Astrocyte of the cerebellum (primary cell): ENCODE data around the gene FOLR3.
"Not testable (repeated sequence)": the region's sequence is repeated elsewhere in the genome, so short reads cannot be mapped to it uniquely, and the experiment has no call there.

ENCODE experiments used
- DNase-seq: peaks from one replicate; pipeline ENCODE4 v3.0.0-alpha.2; 2011; ENCODE audit warnings: low read depth
- H3K4me3 ChIP-seq: 2 replicates; pipeline ENCODE4 v1.5.1; 2011; ENCODE audit warnings: mild to moderate bottlenecking, low read depth, low read length, moderate library complexity
- in situ Hi-C: cut with HindIII; loops from 2 replicates; pipeline ENCODE4 v1.10.0; 2017; ENCODE audit warnings: low sequenced_read_pairs
- TF ChIP-seq, protein P1 (sequence below): IDR thresholded peaks from 2 replicates; pipeline ENCODE4 v1.5.1; 2012; ENCODE audit warnings: low read length, low read depth, moderate library complexity, mild to moderate bottlenecking; ENCODE audit errors: missing control alignments

Gene FOLR3

DNA sequence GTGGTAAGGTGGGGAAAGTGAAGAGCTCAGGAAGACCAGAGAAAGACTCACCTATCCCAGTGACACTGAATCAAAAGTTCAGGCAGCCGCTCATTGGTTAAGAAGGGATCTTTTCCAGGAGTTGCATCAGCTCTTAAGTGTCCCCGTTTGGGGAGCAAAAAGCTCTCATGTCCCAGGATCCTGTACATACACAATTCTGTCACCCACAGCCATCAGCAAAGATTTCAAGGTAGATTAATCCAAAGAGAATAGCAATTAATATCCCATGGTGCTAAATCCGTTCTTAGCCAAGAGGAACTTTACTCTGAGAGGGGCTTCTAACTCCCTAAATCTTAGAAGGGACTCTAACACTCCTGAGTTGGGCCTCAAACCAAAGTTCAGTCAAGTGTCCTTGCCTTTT, 19.3 kb downstream of the FOLR3 start:
- TF ChIP-seq, protein P1, sequence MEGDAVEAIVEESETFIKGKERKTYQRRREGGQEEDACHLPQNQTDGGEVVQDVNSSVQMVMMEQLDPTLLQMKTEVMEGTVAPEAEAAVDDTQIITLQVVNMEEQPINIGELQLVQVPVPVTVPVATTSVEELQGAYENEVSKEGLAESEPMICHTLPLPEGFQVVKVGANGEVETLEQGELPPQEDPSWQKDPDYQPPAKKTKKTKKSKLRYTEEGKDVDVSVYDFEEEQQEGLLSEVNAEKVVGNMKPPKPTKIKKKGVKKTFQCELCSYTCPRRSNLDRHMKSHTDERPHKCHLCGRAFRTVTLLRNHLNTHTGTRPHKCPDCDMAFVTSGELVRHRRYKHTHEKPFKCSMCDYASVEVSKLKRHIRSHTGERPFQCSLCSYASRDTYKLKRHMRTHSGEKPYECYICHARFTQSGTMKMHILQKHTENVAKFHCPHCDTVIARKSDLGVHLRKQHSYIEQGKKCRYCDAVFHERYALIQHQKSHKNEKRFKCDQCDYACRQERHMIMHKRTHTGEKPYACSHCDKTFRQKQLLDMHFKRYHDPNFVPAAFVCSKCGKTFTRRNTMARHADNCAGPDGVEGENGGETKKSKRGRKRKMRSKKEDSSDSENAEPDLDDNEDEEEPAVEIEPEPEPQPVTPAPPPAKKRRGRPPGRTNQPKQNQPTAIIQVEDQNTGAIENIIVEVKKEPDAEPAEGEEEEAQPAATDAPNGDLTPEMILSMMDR = no peak
- in situ Hi-C loops = no loop called here
- H3K4me3 ChIP-seq = no peak overlapping the region
- no peak for DNase-seq

DNA sequence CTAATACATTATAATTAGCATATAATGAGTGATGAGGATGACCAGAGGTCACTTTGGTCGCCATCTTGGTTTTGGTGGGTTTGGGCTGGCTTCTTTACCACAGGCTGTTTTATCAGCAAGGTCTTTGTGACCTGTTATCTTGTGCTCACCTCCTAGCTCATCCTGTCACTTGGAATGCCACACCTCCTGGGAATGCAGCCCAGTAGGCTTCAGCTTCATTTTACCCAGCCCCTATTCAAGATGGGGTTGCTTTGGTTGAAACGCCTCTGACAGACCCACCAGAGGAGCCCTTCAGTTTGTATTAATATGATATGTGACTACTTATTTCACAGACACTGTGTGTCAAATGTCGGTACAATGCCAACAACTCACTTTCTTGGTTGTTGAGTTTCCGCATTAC, 20.2 kb downstream of the FOLR3 start:
- in situ Hi-C loops = no loop called here
- no peak overlapping the region for H3K4me3 ChIP-seq
- no peak for DNase-seq
- TF ChIP-seq, protein P1 = no peak

DNA sequence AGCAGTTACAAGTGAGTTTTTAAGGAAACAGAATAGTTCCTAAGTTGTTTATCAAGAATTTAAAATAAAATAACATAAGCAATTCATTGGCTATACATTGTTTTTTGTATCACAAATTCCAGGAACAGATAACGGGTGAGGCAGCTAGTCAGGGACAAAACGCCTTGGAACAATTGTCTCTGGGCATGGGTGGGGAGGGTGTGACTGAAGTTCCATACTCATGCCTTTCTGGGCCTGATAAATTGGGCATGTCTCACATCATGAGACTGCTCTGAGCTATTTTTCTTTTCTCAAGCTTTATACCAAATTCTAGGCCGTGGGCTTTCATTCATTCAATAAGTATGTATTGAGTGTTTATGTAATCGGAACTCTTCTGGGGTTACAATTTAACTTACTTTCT, 21.6 kb downstream of the FOLR3 start:
- no peak overlapping the region for H3K4me3 ChIP-seq
- in situ Hi-C loops = no loop called here
- no peak for DNase-seq
- TF ChIP-seq, protein P1 = no peak

DNA sequence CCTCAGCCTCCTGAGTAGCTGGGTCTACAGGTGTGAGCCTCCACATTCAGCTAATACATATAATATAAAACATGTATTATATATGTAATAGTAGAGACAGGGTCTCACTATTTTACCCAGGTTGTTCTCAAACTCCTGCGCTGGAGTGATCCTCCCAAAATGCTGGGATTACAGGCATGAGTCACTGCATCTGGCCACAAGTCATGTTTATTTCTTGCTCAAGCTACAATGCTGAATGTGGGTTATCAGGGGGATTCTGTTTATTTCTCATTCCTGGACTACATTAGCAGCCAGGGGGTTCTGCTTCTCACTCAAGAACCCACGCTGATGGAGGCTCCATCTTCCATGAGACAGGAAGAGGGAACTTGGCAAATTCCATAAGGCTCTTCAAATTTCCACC, 24.8 kb downstream of the FOLR3 start:
- TF ChIP-seq, protein P1 = no peak
- no peak overlapping the region for H3K4me3 ChIP-seq
- no peak for DNase-seq
- in situ Hi-C loops = no loop called here

DNA sequence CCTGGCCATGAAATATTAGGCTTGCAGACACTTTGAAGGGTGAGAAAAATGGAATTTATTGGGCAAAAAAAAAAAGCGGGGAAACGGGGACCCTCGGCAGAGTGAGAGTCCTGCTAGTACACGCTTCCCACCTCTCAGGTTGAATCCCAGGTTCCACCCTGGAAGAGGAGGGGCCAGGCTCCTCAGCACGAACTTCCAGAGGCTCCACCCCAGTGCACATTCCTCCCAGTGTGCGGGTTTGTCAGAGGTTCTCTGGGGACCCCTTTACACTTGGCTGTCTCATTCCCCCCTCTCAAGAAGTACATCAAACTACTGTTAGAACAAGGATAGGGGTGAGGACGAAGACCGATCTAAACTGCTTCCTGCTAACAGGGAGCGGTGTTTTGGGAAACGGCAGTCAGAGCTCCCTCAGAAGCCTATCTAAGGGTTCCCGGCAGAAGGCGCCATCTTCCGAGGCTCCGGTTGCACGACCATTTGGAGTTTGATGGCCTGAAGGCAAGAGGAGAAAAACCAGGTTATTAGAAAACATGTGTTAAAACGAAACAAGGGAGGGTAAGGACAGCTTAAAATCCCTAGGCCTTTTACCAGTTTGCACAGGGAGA, 27.5 kb downstream of the FOLR3 start:
- in situ Hi-C loops = no loop called here
- TF ChIP-seq, protein P1 = no peak
- DNase-seq = no peak
- H3K4me3 ChIP-seq = no peak overlapping the region

DNA sequence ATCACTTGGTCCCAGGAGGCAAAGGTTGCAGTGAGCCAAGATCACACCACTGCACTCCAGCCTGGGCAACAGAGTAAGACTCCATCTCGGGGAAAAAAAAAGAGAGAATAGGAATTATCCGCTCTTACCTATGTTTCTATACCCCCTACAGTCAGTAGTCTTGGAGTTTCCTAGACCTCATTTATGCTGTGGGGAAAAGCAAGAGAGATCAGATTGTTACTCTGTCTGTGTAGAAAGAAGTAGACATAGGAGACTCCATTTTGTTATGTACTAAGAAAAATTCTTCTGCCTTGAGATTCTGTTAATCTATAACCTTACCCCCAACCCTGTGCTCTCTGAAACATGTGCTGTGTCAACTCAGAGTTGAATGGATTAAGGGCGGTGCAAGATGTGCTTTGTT, 28.7 kb downstream of the FOLR3 start:
- H3K4me3 ChIP-seq, DNase-seq, in situ Hi-C loops: not testable (repeated sequence)

DNA sequence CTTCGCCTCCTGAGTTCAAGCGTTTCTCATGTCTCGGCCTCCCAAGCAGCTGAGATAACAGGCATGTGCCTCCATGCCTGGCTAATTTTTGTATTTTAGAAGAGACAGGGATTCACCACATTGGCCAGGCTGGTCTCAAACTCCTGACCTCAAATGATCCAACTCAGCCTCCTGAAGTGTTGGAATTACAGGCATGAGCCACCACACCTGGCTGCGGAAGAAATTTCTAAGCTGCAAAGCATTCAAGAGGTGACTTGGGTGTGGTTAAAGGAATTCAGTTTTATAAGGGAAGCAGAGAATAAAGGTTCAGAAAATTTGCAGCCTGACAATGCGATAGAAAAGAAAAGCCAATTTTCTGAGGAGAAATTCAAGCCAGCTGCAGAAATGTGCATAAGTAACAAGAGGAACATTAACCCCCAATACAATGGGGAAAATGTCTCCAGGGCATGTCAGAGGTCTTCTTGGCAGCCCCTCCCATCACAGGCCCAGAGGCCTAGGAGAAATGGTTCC, 33.6 kb downstream of the FOLR3 start:
- H3K4me3 ChIP-seq, DNase-seq, in situ Hi-C loops: not testable (repeated sequence)

DNA sequence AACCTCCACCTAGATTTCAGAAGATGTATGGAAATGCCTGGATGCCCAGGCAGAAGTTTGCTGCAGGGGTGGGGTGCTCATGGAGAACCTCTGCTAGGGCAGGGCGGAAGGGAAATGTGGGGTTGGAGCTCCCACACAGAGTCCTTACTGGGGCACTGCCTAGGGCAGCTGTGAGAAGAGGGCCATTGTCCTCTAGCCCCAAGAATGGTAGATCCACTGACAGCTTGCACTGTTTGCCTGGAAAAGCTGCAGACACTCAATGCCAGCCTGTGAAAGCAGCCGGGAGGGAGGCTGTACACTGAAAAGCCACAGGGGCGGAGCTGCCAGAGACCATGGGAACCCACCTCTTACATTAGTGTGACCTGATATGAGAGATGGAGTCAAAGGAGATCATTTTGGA, 34.2 kb downstream of the FOLR3 start:
- in situ Hi-C loops, H3K4me3 ChIP-seq, DNase-seq: not testable (repeated sequence)

DNA sequence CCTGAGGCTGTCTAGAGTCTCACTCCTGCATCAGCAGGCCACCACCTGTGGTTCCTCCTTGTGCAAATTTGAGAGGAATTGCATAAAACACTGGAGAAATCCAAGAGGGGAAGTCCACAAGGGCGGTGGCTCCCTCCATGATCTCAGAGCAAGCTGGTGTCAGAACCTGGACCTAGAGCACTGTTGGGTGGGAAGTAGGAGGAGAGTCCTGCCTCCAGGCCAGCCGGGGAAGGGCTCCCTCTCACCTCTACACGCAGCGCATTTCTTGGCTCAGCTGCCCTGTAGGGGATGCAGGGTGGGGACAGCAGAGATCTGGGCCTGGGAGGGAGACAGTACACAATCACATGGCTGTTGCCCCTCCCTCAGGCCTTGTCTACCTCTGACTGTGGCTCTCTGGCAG, 36.5 kb downstream of the FOLR3 start:
- DNase-seq, H3K4me3 ChIP-seq, in situ Hi-C loops: not testable (repeated sequence)
